Neural progenitor cell (in vitro differentiated cells): ENCODE results near the gene PCSK6. TPM values are rescaled to one million over a fixed set of nuclear protein-coding genes. Genes with fewer than 3 reads are reported as not detected.

ENCODE experiments used
- DNase-seq: peaks from one replicate; pipeline ENCODE4 v3.0.0-alpha.2; 2016; ENCODE audit warnings: low spot score
- H2AFZ ChIP-seq: fragments of 200-600 bp; sonication (generic); replicated peaks from 2 replicates; pipeline ENCODE4 v1.6.1; 2016; ENCODE audit warnings: antibody characterized with exemption
- H3F3A ChIP-seq: fragments of 200-600 bp; sonication (generic); 2 replicates; pipeline ENCODE4 v1.6.1; 2016; ENCODE audit warnings: antibody characterized with exemption, low read depth
- H3K27ac ChIP-seq: fragments of 200-600 bp; sonication (generic); 2 replicates; pipeline ENCODE4 v1.5.1; 2016; ENCODE audit warnings: mild to moderate bottlenecking
- H3K27me3 ChIP-seq: fragments of 200-600 bp; sonication (generic); 2 replicates; pipeline ENCODE4 v1.6.1; 2016; ENCODE audit warnings: mild to moderate bottlenecking, moderate library complexity
- H3K36me3 ChIP-seq: fragments of 200-600 bp; sonication (generic); 2 replicates; pipeline ENCODE4 v1.5.1; 2016
- H3K4me1 ChIP-seq: fragments of 200-600 bp; sonication (generic); 2 replicates; pipeline ENCODE4 v1.6.1; 2016; ENCODE audit warnings: mixed run types
- H3K4me2 ChIP-seq: fragments of 200-600 bp; sonication (generic); 2 replicates; pipeline ENCODE4 v1.6.1; 2016
- H3K4me3 ChIP-seq: fragments of 200-600 bp; sonication (generic); 2 replicates; pipeline ENCODE4 v1.5.1; 2016
- H3K79me2 ChIP-seq: fragments of 200-600 bp; sonication (generic); 2 replicates; pipeline ENCODE4 v1.6.1; 2016; ENCODE audit warnings: low read depth
- H3K9ac ChIP-seq: fragments of 200-600 bp; sonication (generic); 2 replicates; pipeline ENCODE4 v1.6.1; 2016
- H3K9me3 ChIP-seq: fragments of 200-600 bp; sonication (generic); 2 replicates; pipeline ENCODE4 v1.5.1; 2016; ENCODE audit warnings: low read depth
- H4K20me1 ChIP-seq: fragments of 200-600 bp; sonication (generic); 2 replicates; pipeline ENCODE4 v1.6.1; 2016; ENCODE audit warnings: low read depth
- H3K27ac Mint-ChIP-seq: 3 replicates; pipeline ENCODE4 v1.8.0; 2021; ENCODE audit warnings: mixed read lengths
- H3K27me3 Mint-ChIP-seq: 2 replicates; pipeline ENCODE4 v1.8.0; 2022; ENCODE audit warnings: low read depth, mild to moderate bottlenecking, inconsistent platforms, moderate library complexity, mixed read lengths; ENCODE audit not compliant: insufficient read depth
- H3K36me3 Mint-ChIP-seq: 3 replicates; pipeline ENCODE4 v1.8.0; 2021; ENCODE audit warnings: mixed read lengths
- H3K4me1 Mint-ChIP-seq: 3 replicates; pipeline ENCODE4 v1.8.0; 2021; ENCODE audit warnings: mixed read lengths
- H3K4me3 Mint-ChIP-seq: 3 replicates; pipeline ENCODE4 v1.8.0; 2021; ENCODE audit warnings: mild to moderate bottlenecking, moderate library complexity, mixed read lengths
- H3K9me3 Mint-ChIP-seq: 3 replicates; pipeline ENCODE4 v1.8.0; 2020; ENCODE audit warnings: mixed read lengths
- EZH2 ChIP-seq: fragments of 200-600 bp; sonication (generic); IDR thresholded peaks from 2 replicates; pipeline ENCODE4 v1.6.1; 2017; ENCODE audit warnings: antibody characterized with exemption, mild to moderate bottlenecking, moderate library complexity
- EZH2phosphoT487 ChIP-seq: fragments of 200-600 bp; sonication (generic); IDR thresholded peaks from 2 replicates; pipeline ENCODE4 v1.6.1; 2017; ENCODE audit warnings: antibody characterized with exemption
- total RNA-seq: library from RNA; depleted of rRNA; stranded (reverse); fragments of >200 nt; gene quantifications from 2 replicates; pipeline ENCODE4 v1.2.3, GENCODE V29; 2015; ENCODE audit warnings: low replicate concordance
- TF ChIP-seq, protein P1 (sequence below): fragments of 200-600 bp; sonication (generic); IDR thresholded peaks from 2 replicates; pipeline ENCODE4 v1.5.1; 2017; ENCODE audit warnings: antibody characterized with exemption, mild to moderate bottlenecking

The PCSK6 gene
- total RNA-seq, 1 donor from 2014 or later = 1.9 TPM

DNA sequence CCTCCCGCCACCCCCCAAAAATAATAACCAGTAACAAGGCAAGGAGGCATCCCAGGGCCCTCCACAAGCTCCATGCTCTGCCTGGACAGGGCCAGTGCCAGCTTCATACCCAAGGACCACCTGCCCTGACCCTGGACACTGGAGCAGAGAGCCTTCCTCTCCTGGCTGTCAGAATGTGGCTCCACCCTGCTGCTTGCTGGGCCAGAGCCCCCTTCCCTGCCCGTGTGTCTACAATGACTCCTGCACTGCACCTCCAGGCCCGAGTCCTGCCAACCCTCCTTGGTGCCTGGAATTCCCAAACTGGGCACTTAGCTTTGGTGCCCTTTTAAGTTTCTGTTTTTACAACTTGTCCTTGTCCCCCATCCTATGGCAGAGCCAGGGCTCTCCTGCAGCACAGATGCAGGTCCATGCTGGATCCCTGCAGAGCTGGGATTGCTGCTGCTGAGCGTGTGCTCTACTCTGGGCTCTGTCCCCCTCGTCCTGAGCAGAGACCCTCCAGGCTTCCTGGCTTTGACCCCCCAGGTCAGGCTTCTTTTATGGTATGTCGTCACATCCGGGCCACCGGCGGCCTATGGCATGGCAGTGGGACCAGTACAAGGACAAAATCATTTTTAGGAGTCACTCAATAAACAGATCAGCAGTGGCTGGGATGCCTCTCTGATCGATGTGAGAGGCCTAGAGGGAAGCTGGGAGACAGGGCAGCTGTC is 183.0 kb downstream of the PCSK6 start:
- H3K4me2 ChIP-seq = no peak overlapping the region
- H3K27ac ChIP-seq = no peak overlapping the region
- H3K79me2 ChIP-seq = no peaks in the 10 kb centered on the region
- TF ChIP-seq EZH2 (no peak), EZH2phosphoT487 (no peak)
- TF ChIP-seq, protein P1, sequence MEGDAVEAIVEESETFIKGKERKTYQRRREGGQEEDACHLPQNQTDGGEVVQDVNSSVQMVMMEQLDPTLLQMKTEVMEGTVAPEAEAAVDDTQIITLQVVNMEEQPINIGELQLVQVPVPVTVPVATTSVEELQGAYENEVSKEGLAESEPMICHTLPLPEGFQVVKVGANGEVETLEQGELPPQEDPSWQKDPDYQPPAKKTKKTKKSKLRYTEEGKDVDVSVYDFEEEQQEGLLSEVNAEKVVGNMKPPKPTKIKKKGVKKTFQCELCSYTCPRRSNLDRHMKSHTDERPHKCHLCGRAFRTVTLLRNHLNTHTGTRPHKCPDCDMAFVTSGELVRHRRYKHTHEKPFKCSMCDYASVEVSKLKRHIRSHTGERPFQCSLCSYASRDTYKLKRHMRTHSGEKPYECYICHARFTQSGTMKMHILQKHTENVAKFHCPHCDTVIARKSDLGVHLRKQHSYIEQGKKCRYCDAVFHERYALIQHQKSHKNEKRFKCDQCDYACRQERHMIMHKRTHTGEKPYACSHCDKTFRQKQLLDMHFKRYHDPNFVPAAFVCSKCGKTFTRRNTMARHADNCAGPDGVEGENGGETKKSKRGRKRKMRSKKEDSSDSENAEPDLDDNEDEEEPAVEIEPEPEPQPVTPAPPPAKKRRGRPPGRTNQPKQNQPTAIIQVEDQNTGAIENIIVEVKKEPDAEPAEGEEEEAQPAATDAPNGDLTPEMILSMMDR = no peak
- Mint-ChIP-seq H3K36me3 (no peaks in the 10 kb centered on the region), H3K4me1 (peaks cover 8% of the 10 kb centered on the region), H3K4me3 (no peak overlapping the region), H3K27ac (no peak overlapping the region), H3K9me3 (no peaks in the 10 kb centered on the region), H3K27me3 (peaks cover 2% of the 10 kb centered on the region)
- peaks cover 5% of the 10 kb centered on the region for H3K4me1 ChIP-seq
- no peak for DNase-seq
- H3K4me3 ChIP-seq = no peak overlapping the region
- no peak overlapping the region for H2AFZ ChIP-seq
- no peak overlapping the region for H3K9ac ChIP-seq
- H3K36me3 ChIP-seq = no peaks in the 10 kb centered on the region
- H3F3A ChIP-seq = no peaks in the 10 kb centered on the region
- H3K9me3 ChIP-seq = no peaks in the 10 kb centered on the region
- H3K27me3 ChIP-seq = no peaks in the 10 kb centered on the region
- no peaks in the 10 kb centered on the region for H4K20me1 ChIP-seq

DNA sequence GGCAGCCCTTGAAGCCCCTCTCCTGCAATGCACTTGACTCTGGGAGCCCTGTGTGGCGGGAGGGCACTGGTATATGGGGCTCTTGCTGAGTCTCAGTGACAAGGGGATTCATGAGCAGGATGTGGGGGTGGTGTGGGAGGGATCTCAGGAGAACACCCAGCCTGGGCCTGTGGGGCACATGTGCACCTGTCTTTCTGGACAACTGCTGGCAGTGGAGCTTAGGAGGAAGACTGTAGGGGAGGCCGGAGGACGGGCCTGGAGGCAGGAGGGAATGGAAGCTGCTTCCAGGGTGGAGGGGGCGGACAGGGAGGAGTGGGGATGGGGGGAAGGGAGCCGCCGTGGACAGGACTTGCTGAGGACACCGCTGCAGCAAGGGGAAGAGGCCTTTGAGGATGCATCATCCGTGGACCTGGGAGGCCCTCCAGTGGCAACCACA is 183.7 kb downstream of the PCSK6 start:
- no peaks in the 10 kb centered on the region for H3K36me3 ChIP-seq
- H3K27ac ChIP-seq = no peak overlapping the region
- peaks cover 2% of the 10 kb centered on the region for H3K27me3 Mint-ChIP-seq
- H3K4me3 ChIP-seq = no peak overlapping the region
- H3K36me3 Mint-ChIP-seq = no peaks in the 10 kb centered on the region
- H3F3A ChIP-seq = no peaks in the 10 kb centered on the region
- H3K27ac Mint-ChIP-seq = no peak overlapping the region
- peaks cover 8% of the 10 kb centered on the region for H3K4me1 Mint-ChIP-seq
- H3K9ac ChIP-seq = no peak overlapping the region
- H2AFZ ChIP-seq = no peak overlapping the region
- no peaks in the 10 kb centered on the region for H3K9me3 ChIP-seq
- H3K4me1 ChIP-seq = peaks cover 5% of the 10 kb centered on the region
- H3K4me2 ChIP-seq = no peak overlapping the region
- H3K9me3 Mint-ChIP-seq = no peaks in the 10 kb centered on the region
- no peaks in the 10 kb centered on the region for H3K79me2 ChIP-seq
- TF ChIP-seq, protein P1 = no peak
- TF ChIP-seq EZH2phosphoT487 = no peak
- TF ChIP-seq EZH2 = no peak
- H4K20me1 ChIP-seq = no peaks in the 10 kb centered on the region
- peak overlapping the region; percentile 24 for H3K4me3 Mint-ChIP-seq
- DNase-seq = no peak
- H3K27me3 ChIP-seq = no peaks in the 10 kb centered on the region

DNA sequence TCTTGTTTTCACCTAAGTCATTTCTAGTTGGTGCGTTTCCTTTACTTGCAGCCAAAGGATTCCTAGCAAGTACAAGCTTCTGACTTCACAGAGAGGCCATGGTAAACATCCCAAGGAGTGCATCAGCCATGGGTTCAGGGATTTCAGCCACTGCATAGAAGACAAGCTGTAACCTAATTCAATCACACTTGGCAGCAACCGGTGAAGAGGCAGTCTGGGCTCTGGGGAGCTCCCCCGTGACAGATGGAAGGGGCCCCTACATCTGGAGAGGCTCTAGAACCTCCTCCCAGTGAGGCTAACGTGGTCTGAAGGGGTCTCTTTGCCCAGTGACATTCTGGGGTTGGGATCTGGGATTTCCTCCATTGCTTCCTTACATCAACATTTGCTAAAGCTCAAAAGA is 186.1 kb downstream of the PCSK6 start:
- TF ChIP-seq EZH2 (no peak), EZH2phosphoT487 (no peak)
- TF ChIP-seq, protein P1 = no peak
- no peaks in the 10 kb centered on the region for H3K36me3 ChIP-seq
- H3K4me3 ChIP-seq = no peak overlapping the region
- no peaks in the 10 kb centered on the region for H3K36me3 Mint-ChIP-seq
- no peak overlapping the region for H3K4me3 Mint-ChIP-seq
- H3K9ac ChIP-seq = no peak overlapping the region
- H3K9me3 Mint-ChIP-seq = no peaks in the 10 kb centered on the region
- H3K4me1 Mint-ChIP-seq = peaks cover 8% of the 10 kb centered on the region
- no peak overlapping the region for H3K27ac Mint-ChIP-seq
- no peak overlapping the region for H2AFZ ChIP-seq
- H3K4me2 ChIP-seq = no peak overlapping the region
- DNase-seq = no peak
- peaks cover 2% of the 10 kb centered on the region for H3K27me3 Mint-ChIP-seq
- no peaks in the 10 kb centered on the region for H3K79me2 ChIP-seq
- H3F3A ChIP-seq = no peaks in the 10 kb centered on the region
- no peaks in the 10 kb centered on the region for H4K20me1 ChIP-seq
- H3K9me3 ChIP-seq = no peaks in the 10 kb centered on the region
- no peak overlapping the region for H3K27ac ChIP-seq
- peaks cover 5% of the 10 kb centered on the region for H3K4me1 ChIP-seq
- H3K27me3 ChIP-seq = no peaks in the 10 kb centered on the region
